Measurements from ENCODE around the gene FBF1. TPM values are rescaled to one million over a fixed set of nuclear protein-coding genes. Genes with fewer than 3 reads are reported as not detected.
"Not testable (repeated sequence)": the region's sequence is repeated elsewhere in the genome, so short reads cannot be mapped to it uniquely, and the experiment has no call there.

Gene FBF1
- total and polyA plus RNA-seq, 8 donors, result 7.3 to 13.1 (median 9.0) TPM

DNA sequence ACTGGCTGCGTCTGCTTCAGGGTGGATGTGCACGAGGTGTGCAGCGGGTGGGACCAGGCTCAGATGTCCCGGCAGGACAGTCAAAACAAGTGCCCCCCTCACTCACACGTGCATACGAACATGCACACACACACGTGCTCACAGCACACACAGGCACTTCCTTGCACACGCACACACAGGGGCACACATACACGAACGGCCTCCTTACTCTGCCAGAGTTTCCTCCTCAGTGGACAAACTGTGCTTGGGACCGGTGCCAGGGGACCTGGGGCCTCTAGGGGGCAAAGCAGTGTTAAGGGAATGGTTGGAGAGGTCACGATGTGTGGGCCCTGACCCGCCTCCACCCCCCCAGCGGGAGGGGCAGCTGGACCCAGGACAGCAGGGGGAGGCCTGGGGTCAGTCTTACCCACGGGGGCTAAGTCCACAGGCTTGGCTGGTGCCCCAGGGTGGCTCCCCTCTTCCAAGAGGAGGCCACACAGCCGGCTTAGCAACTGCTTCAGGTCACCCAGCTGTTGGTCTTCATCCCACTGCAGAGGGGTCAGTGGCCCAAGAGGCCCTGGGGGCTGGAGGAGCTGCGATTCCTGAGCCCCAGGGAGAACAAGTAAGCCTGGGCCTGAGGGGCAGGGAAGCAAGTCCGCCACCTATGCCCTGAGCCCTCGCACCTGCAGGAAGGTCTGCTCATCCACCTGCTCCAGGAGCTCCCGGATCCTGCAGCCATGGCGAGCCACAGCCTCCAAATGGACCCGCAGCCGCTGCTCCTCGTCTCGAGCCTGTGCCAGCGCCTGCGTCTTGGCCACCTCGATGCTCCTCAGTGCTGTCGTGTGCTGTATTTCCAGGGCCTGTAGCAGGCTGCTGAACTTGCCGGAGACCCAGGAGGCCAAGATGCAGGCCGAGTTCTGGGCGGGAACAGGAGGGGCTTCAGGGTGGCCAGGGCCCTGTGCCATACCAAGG, 49.0 kb downstream of the FBF1 start:
- TF ChIP-seq, protein P1, sequence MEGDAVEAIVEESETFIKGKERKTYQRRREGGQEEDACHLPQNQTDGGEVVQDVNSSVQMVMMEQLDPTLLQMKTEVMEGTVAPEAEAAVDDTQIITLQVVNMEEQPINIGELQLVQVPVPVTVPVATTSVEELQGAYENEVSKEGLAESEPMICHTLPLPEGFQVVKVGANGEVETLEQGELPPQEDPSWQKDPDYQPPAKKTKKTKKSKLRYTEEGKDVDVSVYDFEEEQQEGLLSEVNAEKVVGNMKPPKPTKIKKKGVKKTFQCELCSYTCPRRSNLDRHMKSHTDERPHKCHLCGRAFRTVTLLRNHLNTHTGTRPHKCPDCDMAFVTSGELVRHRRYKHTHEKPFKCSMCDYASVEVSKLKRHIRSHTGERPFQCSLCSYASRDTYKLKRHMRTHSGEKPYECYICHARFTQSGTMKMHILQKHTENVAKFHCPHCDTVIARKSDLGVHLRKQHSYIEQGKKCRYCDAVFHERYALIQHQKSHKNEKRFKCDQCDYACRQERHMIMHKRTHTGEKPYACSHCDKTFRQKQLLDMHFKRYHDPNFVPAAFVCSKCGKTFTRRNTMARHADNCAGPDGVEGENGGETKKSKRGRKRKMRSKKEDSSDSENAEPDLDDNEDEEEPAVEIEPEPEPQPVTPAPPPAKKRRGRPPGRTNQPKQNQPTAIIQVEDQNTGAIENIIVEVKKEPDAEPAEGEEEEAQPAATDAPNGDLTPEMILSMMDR (IDR thresholded peaks at IDR 0.05), result no peak
- Histone ChIP-seq H3K9me3 (no peaks in the 10 kb centered on the region), H3K4me3 (no peak overlapping the region), H3K36me3 (peaks cover 0 to 46% of the 10 kb centered on the region in 2 donors), H3K4me1 (peaks cover 14 to 22% of the 10 kb centered on the region in 2 donors), H3K27ac (no peak overlapping the region), H3K27me3 (no peaks in the 10 kb centered on the region)
- no peak for ATAC-seq
- DNase-seq, result no peak
- intact Hi-C loops (cut with DNase I), result loop anchor here in 1 of 2 donors (10.0 kb wide), 1 partner anchor 117 kb away; a partner anchor contains a TSS

GRCh38 chr17:75891022-75891604, 49.7 kb downstream of the FBF1 start:
- no peaks in the 10 kb centered on the region for H3K27me3 ChIP-seq
- TF ChIP-seq, protein P1 (IDR thresholded peaks at IDR 0.05), result no peak
- H3K9me3 ChIP-seq, result no peaks in the 10 kb centered on the region
- intact Hi-C loops (cut with DNase I), result loop anchor here in 1 of 2 donors (10.0 kb wide), 1 partner anchor 116 kb away; a partner anchor contains a TSS
- H3K4me3 ChIP-seq, result no peak overlapping the region
- no peak overlapping the region for H3K27ac ChIP-seq
- H3K4me1 ChIP-seq, result peaks cover 14 to 21% of the 10 kb centered on the region in 2 donors
- peaks cover 0 to 46% of the 10 kb centered on the region in 2 donors for H3K36me3 ChIP-seq
- ATAC-seq (no peak), DNase-seq (no peak)

- peaks cover 0 to 7% of the 10 kb centered on the region in 2 donors for H3K4me1 ChIP-seq
- no peak overlapping the region for H3K27ac ChIP-seq
- H3K36me3 ChIP-seq, result peaks cover 0 to 46% of the 10 kb centered on the region in 2 donors
- TF ChIP-seq, protein P1 (IDR thresholded peaks at IDR 0.05), result no peak
- intact Hi-C loops (cut with DNase I), result no loop called here
- no peak overlapping the region for H3K4me3 ChIP-seq
- no peak for DNase-seq
- no peak for ATAC-seq
- H3K27me3 ChIP-seq, result no peaks in the 10 kb centered on the region
- no peaks in the 10 kb centered on the region for H3K9me3 ChIP-seq
Measured at GRCh38 chr17:75889454-75889853, 51.4 kb downstream of the FBF1 start.

DNA sequence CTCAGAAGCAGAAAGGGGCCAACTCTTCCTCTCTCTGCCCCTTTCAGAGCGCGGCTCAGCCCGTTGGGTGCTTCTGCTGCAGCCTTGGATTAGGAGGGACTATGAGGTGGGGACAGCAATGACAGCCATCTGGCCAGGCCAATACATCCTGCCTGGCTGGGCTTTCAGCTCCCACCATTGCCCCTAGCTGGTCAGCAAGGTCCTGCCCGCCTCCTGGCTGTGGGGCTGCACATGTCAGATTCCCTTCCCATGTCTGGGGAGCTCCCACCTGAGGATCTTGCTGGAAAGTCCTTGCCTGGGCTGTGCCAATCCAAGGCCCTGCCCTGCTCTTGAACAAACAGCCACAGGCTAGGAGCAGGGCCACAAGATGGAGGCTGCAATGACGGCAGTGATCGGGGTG, 52.4 kb downstream of the FBF1 start:
- TF ChIP-seq, protein P1 (IDR thresholded peaks at IDR 0.05), result no peak
- ATAC-seq (no peak), DNase-seq (no peak)
- Histone ChIP-seq H3K9me3 (no peaks in the 10 kb centered on the region), H3K4me3 (no peak overlapping the region), H3K27me3 (no peaks in the 10 kb centered on the region), H3K4me1 (peaks cover 0 to 2% of the 10 kb centered on the region in 2 donors), H3K36me3 (peaks cover 0 to 46% of the 10 kb centered on the region in 2 donors), H3K27ac (no peak overlapping the region)
- intact Hi-C loops (cut with DNase I), result no loop called here

DNA sequence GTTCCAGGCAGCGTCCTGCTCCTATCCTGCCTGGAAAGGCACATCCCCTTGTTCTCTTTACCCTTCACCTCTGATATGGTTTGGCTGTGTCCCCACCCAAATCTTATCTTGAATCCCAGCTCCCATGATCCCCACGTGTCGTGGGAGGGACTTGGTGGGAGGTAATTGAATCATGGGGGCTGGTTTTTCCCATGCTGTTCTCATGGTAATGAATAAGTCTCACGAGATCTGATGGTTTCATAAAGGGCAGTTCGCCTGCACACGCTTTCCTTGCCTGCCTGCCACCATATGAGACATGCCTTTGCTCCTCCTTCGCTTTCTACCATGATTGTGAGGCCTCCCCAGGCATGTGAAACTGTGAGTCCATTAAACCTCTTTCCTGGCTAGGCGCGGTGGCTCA, 55.0 kb downstream of the FBF1 start:
- H3K4me3 ChIP-seq; intact Hi-C loops (cut with DNase I); H3K27ac ChIP-seq; H3K4me1 ChIP-seq; H3K27me3 ChIP-seq; H3K9me3 ChIP-seq; DNase-seq; ATAC-seq: not testable (repeated sequence)
- H3K36me3 ChIP-seq, result peaks cover 0 to 22% of the 10 kb centered on the region in 2 donors
